ENCODE data around the gene NFKBIL1. TPM values are rescaled to one million over a fixed set of nuclear protein-coding genes. Genes with fewer than 3 reads are reported as not detected.

NFKBIL1 gene
- polyA plus RNA-seq, 1 of the 3 experiments (the other 2 are of a cell fraction): 17.1 TPM

DNA sequence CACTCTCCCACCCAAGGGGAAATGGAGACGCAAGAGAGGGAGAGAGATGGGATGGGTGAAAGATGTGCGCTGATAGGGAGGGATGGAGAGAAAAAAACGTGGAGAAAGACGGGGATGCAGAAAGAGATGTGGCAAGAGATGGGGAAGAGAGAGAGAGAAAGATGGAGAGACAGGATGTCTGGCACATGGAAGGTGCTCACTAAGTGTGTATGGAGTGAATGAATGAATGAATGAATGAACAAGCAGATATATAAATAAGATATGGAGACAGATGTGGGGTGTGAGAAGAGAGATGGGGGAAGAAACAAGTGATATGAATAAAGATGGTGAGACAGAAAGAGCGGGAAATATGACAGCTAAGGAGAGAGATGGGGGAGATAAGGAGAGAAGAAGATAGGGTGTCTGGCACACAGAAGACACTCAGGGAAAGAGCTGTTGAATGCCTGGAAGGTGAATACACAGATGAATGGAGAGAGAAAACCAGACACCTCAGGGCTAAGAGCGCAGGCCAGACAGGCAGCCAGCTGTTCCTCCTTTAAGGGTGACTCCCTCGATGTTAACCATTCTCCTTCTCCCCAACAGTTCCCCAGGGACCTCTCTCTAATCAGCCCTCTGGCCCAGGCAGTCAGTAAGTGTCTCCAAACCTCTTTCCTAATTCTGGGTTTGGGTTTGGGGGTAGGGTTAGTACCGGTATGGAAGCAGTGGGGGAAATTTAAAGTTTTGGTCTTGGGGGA is 28.7 kb downstream of the NFKBIL1 start:
- Histone ChIP-seq H3K9me2 (no peaks in the 10 kb centered on the region), H3K27ac (ENCODE audit: low read depth in 2 of 2, low read length in 1 of 2) (no peak overlapping the region), H3F3A (replicated peaks; ENCODE audit: insufficient read depth) (no peaks in the 10 kb centered on the region), H3K9me3 (no peaks in the 10 kb centered on the region; the same call in 1 of the 2 replicates), H3K27me3 (ENCODE audit: insufficient read depth) (no peaks in the 10 kb centered on the region), H3K4me1 (ENCODE audit: control insufficient read depth in 1 of 2, insufficient read depth in 2 of 2, low read depth in 1 of 2, low read length in 1 of 2) (peaks cover 0 to 5% of the 10 kb centered on the region in 2 experiments; a peak in 1 of 4 replicates), H2AFZ (ENCODE audit: low read depth) (no peak overlapping the region), H3K9ac (no peak overlapping the region), H3K36me3 (replicated peaks in 1 of 2; ENCODE audit: control insufficient read depth in 1 of 2, insufficient read depth in 2 of 2, low read length in 1 of 2) (no peaks in the 10 kb centered on the region), H3K79me2 (ENCODE audit: insufficient read depth) (no peaks in the 10 kb centered on the region), H3K4me3 (ENCODE audit: low read depth in 2 of 2, low read length in 1 of 2) (no peak overlapping the region), H4K20me1 (ENCODE audit: insufficient read depth) (no peaks in the 10 kb centered on the region), H3K4me2 (no peak overlapping the region)
- DNase-seq: no peak
- CTCF ChIA-PET: interaction anchor here (1.2 to 17.6 kb wide), 4 partner anchors 9 to 127 kb away, joined by 3 to 312 read pairs (median 14); partner anchors contain the start of genes ABHD16A, ATP6V1G2 and NFKBIL1
- no peak for TF ChIP-seq POLR2AphosphoS5 (IDR thresholded peaks at IDR 0.05; ENCODE audit: low read depth, low read length)
- TF ChIP-seq, protein P1, sequence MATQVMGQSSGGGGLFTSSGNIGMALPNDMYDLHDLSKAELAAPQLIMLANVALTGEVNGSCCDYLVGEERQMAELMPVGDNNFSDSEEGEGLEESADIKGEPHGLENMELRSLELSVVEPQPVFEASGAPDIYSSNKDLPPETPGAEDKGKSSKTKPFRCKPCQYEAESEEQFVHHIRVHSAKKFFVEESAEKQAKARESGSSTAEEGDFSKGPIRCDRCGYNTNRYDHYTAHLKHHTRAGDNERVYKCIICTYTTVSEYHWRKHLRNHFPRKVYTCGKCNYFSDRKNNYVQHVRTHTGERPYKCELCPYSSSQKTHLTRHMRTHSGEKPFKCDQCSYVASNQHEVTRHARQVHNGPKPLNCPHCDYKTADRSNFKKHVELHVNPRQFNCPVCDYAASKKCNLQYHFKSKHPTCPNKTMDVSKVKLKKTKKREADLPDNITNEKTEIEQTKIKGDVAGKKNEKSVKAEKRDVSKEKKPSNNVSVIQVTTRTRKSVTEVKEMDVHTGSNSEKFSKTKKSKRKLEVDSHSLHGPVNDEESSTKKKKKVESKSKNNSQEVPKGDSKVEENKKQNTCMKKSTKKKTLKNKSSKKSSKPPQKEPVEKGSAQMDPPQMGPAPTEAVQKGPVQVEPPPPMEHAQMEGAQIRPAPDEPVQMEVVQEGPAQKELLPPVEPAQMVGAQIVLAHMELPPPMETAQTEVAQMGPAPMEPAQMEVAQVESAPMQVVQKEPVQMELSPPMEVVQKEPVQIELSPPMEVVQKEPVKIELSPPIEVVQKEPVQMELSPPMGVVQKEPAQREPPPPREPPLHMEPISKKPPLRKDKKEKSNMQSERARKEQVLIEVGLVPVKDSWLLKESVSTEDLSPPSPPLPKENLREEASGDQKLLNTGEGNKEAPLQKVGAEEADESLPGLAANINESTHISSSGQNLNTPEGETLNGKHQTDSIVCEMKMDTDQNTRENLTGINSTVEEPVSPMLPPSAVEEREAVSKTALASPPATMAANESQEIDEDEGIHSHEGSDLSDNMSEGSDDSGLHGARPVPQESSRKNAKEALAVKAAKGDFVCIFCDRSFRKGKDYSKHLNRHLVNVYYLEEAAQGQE (IDR thresholded peaks at IDR 0.05; ENCODE audit: low read depth, low read length): no peak
- no peak for TF ChIP-seq RFX5 (IDR thresholded peaks at IDR 0.05; ENCODE audit: low read length)
- TF ChIP-seq GATA2 (CRISPR knock-in tag; IDR thresholded peaks at IDR 0.05): no peak
- TF ChIP-seq EP300 (IDR thresholded peaks at IDR 0.05; ENCODE audit: borderline replicate concordance in 1 of 2, low read depth in 1 of 2, low read length in 1 of 2): no peak
- TF ChIP-seq GABPA (IDR thresholded peaks at IDR 0.05; ENCODE audit: low read depth): no peak
- no peak for TF ChIP-seq TAF1 (IDR thresholded peaks at IDR 0.05; ENCODE audit: borderline replicate concordance, low read depth, low read length)
- no peak for TF ChIP-seq ELF1 (IDR thresholded peaks at IDR 0.05)
- TF ChIP-seq RXRA (IDR thresholded peaks at IDR 0.05; ENCODE audit: borderline replicate concordance, low read depth): no peak
- WGBS (ENCODE audit: low lambda C conversion rate): 71% methylated on average over 8 of the region's 8 CpGs
- POLR2A ChIA-PET: no interaction called here

DNA sequence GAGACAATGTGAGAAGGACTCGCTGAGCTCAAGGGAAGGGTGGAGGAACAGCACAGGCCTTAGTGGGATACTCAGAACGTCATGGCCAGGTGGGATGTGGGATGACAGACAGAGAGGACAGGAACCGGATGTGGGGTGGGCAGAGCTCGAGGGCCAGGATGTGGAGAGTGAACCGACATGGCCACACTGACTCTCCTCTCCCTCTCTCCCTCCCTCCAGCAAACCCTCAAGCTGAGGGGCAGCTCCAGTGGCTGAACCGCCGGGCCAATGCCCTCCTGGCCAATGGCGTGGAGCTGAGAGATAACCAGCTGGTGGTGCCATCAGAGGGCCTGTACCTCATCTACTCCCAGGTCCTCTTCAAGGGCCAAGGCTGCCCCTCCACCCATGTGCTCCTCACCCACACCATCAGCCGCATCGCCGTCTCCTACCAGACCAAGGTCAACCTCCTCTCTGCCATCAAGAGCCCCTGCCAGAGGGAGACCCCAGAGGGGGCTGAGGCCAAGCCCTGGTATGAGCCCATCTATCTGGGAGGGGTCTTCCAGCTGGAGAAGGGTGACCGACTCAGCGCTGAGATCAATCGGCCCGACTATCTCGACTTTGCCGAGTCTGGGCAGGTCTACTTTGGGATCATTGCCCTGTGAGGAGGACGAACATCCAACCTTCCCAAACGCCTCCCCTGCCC is 29.6 kb downstream of the NFKBIL1 start:
- H3K9ac ChIP-seq: no peak overlapping the region
- no peaks in the 10 kb centered on the region for H3K79me2 ChIP-seq (ENCODE audit: insufficient read depth)
- H3K4me3 ChIP-seq (ENCODE audit: low read depth in 2 of 2, low read length in 1 of 2): no peak overlapping the region
- no peak overlapping the region for H3K4me2 ChIP-seq
- H3K9me3 ChIP-seq: no peaks in the 10 kb centered on the region; the same call in 1 of the 2 replicates
- ChIA-PET CTCF (interaction anchor here (1.4 to 17.6 kb wide), 4 partner anchors 12 to 126 kb away, joined by 3 to 312 read pairs (median 18); partner anchors contain the start of genes ABHD16A, ATP6V1G2 and NFKBIL1), POLR2A (interaction anchor here (0.6 kb wide), 1 partner anchor 24 kb away, joined by 3 read pairs; no protein-coding TSS in a partner anchor)
- H3K4me1 ChIP-seq (ENCODE audit: control insufficient read depth in 1 of 2, insufficient read depth in 2 of 2, low read depth in 1 of 2, low read length in 1 of 2): peaks cover 0 to 11% of the 10 kb centered on the region in 2 experiments; a peak in 1 of 4 replicates
- H2AFZ ChIP-seq (ENCODE audit: low read depth): no peak overlapping the region
- no peak overlapping the region for H3K27ac ChIP-seq (ENCODE audit: low read depth in 2 of 2, low read length in 1 of 2)
- no peaks in the 10 kb centered on the region for H3K27me3 ChIP-seq (ENCODE audit: insufficient read depth)
- DNase-seq: no peak
- TF ChIP-seq JUND (IDR thresholded peaks at IDR 0.05) (no peak), NFIC (IDR thresholded peaks at IDR 0.05; ENCODE audit: borderline replicate concordance) (no peak), MEF2A (IDR thresholded peaks at IDR 0.05; ENCODE audit: borderline replicate concordance, low read depth) (no peak), CHD2 (IDR thresholded peaks at IDR 0.05; ENCODE audit: low read length, partially characterized antibody) (no peak), GATA2 (CRISPR knock-in tag; IDR thresholded peaks at IDR 0.05) (no peak), ELF1 (IDR thresholded peaks at IDR 0.05) (no peak), ZBTB33 (IDR thresholded peaks at IDR 0.05; ENCODE audit: borderline replicate concordance, low read depth) (no peak), EP300 (IDR thresholded peaks at IDR 0.05; ENCODE audit: borderline replicate concordance in 1 of 2, low read depth in 1 of 2, low read length in 1 of 2) (no peak), USF1 (IDR thresholded peaks at IDR 0.05; ENCODE audit: borderline replicate concordance, low read depth) (no peak), NRF1 (IDR thresholded peaks at IDR 0.05; ENCODE audit: low read depth, low read length) (no peak), SIN3A (IDR thresholded peaks at IDR 0.05; ENCODE audit: borderline replicate concordance, low read depth, low read length) (no peak)
- TF ChIP-seq, protein P2, sequence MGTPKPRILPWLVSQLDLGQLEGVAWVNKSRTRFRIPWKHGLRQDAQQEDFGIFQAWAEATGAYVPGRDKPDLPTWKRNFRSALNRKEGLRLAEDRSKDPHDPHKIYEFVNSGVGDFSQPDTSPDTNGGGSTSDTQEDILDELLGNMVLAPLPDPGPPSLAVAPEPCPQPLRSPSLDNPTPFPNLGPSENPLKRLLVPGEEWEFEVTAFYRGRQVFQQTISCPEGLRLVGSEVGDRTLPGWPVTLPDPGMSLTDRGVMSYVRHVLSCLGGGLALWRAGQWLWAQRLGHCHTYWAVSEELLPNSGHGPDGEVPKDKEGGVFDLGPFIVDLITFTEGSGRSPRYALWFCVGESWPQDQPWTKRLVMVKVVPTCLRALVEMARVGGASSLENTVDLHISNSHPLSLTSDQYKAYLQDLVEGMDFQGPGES (IDR thresholded peaks at IDR 0.05; ENCODE audit: low read depth, low read length): no peak
- no peaks in the 10 kb centered on the region for H3F3A ChIP-seq (replicated peaks; ENCODE audit: insufficient read depth)
- H4K20me1 ChIP-seq (ENCODE audit: insufficient read depth): no peaks in the 10 kb centered on the region
- 81% methylated on average over 11 of the region's 19 CpGs for WGBS (ENCODE audit: low lambda C conversion rate)
- no peaks in the 10 kb centered on the region for H3K9me2 ChIP-seq
- no peaks in the 10 kb centered on the region for H3K36me3 ChIP-seq (replicated peaks in 1 of 2; ENCODE audit: control insufficient read depth in 1 of 2, insufficient read depth in 2 of 2, low read length in 1 of 2)
